MM.1S (cell line): ENCODE results near the gene SUSD1.

Experiments used
- EZH2 ChIP-seq: fragments of 300-600 bp; sonication (generic); optimal IDR thresholded peaks from 2 replicates; pipeline ENCODE3; 2017; ENCODE audit warnings: low read depth, mild to moderate bottlenecking, antibody characterized with exemption, low read length, mixed read lengths
- EZH2phosphoT487 ChIP-seq: fragments of 300-600 bp; sonication (generic); IDR thresholded peaks from 2 replicates; pipeline ENCODE4 v1.6.1; 2018; ENCODE audit warnings: antibody characterized with exemption, low read length

DNA sequence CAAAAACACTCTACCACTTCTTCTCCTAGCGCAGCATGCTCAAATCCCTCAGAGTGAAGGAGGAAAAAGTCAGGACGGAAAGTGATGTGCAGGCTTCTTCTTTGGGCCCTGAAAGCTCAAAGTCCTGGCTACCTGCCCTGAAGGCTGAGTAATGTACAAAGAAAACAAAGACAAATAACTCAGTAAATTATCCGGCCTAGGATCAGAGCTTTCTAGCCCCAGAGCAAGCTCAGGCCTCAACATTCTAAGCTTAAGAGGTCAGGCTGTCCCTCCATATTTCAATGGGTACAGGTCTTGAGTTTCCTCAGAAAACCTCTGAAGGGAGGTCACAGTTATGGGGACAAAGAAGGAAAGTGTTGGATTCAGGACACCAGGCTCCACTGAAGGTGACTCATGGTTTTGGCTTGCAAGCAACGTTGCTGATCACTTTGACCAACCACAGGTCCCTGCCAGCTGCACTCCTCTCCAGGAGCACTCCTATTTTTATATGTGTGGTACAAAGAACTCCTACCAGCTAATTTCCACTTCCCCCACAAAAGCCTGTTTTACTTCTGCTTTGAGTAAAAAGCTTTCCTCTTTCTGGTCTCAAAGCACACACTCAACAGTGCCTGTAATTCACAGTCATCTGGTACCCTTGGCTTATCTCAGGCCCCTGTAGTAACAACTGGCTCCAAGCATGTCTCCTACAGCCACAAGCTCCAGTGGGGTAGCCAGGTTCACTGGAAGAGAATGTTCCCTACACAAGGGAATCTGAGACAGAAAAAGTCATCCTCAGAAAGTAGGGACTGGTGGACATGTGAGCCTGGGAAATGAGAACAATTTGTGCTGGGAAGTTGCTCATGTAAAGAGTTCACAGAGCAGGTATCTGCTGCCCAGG lies 162.8 kb downstream of the SUSD1 start:
- no peak for TF ChIP-seq EZH2
- TF ChIP-seq EZH2phosphoT487, result no peak
